CD4-positive, alpha-beta memory T cell (primary cell): ENCODE measurements around the gene B9D1. TPM values are rescaled to one million over a fixed set of nuclear protein-coding genes. Genes with fewer than 3 reads are reported as not detected.

ENCODE experiments used
- CTCF ChIA-PET: fragments of 350-600 bp; sonication (Branson Sonifier 250); formaldehyde crosslinking; loops from one replicate; lab custom pipeline; 2021; ENCODE audit warnings: inconsistent platforms; ENCODE audit not compliant: partially characterized antibody; lab: Charles Lee
- POLR2A ChIA-PET: fragments of 350-600 bp; sonication (Branson Sonifier 250); formaldehyde crosslinking; loops from one replicate; lab custom pipeline; 2021; ENCODE audit not compliant: partially characterized antibody; lab: Charles Lee
- DNase-seq, 5 donors: peaks; one replicate each; pipeline versions ENCODE4 v3.0.0 to v3.0.0-alpha.2; 2020 to 2022; ENCODE audit warnings: mixed read lengths in 1 of 5
- H3K27ac ChIP-seq: one replicate; pipeline ENCODE4 v1.7.0; 2013; ENCODE audit warnings: low read depth, low read length
- H3K27me3 ChIP-seq: 2 replicates; pipeline ENCODE4 v1.7.0; 2013; ENCODE audit warnings: mild to moderate bottlenecking, low read length, moderate library complexity; ENCODE audit not compliant: insufficient read depth
- H3K36me3 ChIP-seq: 2 replicates; pipeline ENCODE4 v1.7.0; 2013; ENCODE audit warnings: mild to moderate bottlenecking, low read length, moderate library complexity; ENCODE audit not compliant: insufficient read depth
- H3K4me1 ChIP-seq: 2 replicates; pipeline ENCODE4 v1.7.0; 2013; ENCODE audit warnings: mild to moderate bottlenecking, low read length, moderate library complexity; ENCODE audit not compliant: insufficient read depth
- H3K4me3 ChIP-seq, 2 donors: one replicate each; pipeline ENCODE4 v1.7.0; 2013; ENCODE audit warnings: low read length in 2 of 2, mild to moderate bottlenecking in 1 of 2
- H3K9me3 ChIP-seq, 2 donors: one replicate each; pipeline ENCODE4 v1.7.0; 2013; ENCODE audit warnings: low read length in 2 of 2, control low read depth in 1 of 2; ENCODE audit not compliant: control insufficient read depth in 1 of 2
- H3K27ac Mint-ChIP-seq, 7 donors: one replicate each; pipeline ENCODE4 v1.8.0; 2020 to 2021; ENCODE audit warnings: mixed read lengths in 7 of 7, mild to moderate bottlenecking in 6 of 7, inconsistent platforms in 3 of 7, moderate library complexity in 3 of 7
- H3K27me3 Mint-ChIP-seq, 2 donors: one replicate each; pipeline ENCODE4 v1.8.0; 2020 to 2021; ENCODE audit warnings: mixed read lengths in 2 of 2
- H3K36me3 Mint-ChIP-seq, 2 donors: one replicate each; pipeline ENCODE4 v1.8.0; 2020 to 2021; ENCODE audit warnings: mixed read lengths in 2 of 2, inconsistent platforms in 1 of 2, mild to moderate bottlenecking in 1 of 2
- H3K4me1 Mint-ChIP-seq, 4 donors: one replicate each; pipeline ENCODE4 v1.8.0; 2020 to 2021; ENCODE audit warnings: mixed read lengths in 4 of 4, mild to moderate bottlenecking in 1 of 4
- H3K4me3 Mint-ChIP-seq, 8 donors: one replicate each; pipeline ENCODE4 v1.8.0; 2020 to 2021; ENCODE audit warnings: mixed read lengths in 8 of 8, mild to moderate bottlenecking in 7 of 8, moderate library complexity in 6 of 8, inconsistent platforms in 3 of 8
- H3K9me3 Mint-ChIP-seq, 8 donors: one replicate each; pipeline ENCODE4 v1.8.0; 2020 to 2021; ENCODE audit warnings: mixed read lengths in 8 of 8, mild to moderate bottlenecking in 5 of 8, inconsistent platforms in 3 of 8, moderate library complexity in 1 of 8
- intact Hi-C: fragments of 100-400 bp; cut with micrococcal nuclease; formaldehyde crosslinking; loops from one replicate; pipeline ENCODE4 v1.15.1; 2023
- polyA plus RNA-seq, 2 donors: library from polyadenylated mRNA; unstranded; fragments of 300-500 nt; fragmentation: Illumina TruSeq; gene quantifications; one replicate each; pipeline ENCODE4 v1.2.3, GENCODE V29; 2021
- total RNA-seq, 2 experiments: library from RNA; stranded (reverse); gene quantifications; one replicate each; pipeline ENCODE4 v1.2.3, GENCODE V29; 2021

B9D1 gene
- total and polyA plus RNA-seq, 4 experiments from 2014 or later, result 0.29 to 2.8 (median 2.5) TPM; not detected in 1

DNA sequence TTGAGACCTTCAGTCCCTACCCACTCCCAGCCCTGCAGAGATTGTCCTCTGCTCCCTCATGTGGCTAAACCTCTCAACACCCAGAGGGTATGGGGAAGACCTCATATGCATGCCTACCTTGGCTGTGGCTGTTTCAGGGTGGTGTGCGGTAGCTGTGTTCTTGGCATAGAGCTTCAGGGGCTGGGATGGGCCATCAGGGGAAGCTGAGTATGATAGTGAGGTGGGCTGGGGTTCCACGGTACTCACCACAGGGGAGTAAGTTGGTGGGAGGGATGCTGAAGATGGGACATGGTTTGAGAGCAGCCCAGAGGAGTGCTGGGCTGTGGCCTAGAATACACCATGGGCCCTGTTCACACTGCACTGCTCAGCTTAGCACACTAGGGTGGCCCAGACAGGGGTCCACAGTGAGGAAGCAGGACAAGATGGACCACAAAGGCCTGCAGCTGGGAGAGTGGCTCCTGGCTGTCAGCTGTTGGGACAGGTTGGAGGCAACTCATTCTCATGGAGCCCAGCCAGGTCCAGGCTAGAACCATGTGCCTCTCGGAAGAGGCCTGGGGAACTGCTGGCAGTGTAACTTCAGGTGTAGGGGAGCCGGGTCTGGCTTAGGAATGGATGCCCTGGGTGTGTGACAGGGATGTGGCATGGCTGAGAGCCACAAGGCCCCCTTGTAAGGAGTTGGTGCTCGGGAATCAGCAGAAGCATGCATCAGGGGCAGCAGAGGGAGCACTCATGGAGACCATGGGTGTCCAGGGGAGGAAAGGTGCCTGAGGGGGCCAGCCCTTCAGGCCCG, 21.4 kb upstream of the B9D1 start:
- H3K9me3 Mint-ChIP-seq, result peaks cover 0 to 1% (median 0%) of the 10 kb centered on the region in 8 donors
- H3K4me3 Mint-ChIP-seq, result no peak overlapping the region

GRCh38 chr17:19382531-19383444, 20.3 kb upstream of the B9D1 start:
- Mint-ChIP-seq H3K36me3 (peaks cover 29 to 50% of the 10 kb centered on the region in 2 donors), H3K27ac (peak overlapping the region in 2 of 7 donors; percentile 42 to 46), H3K4me1 (peaks cover 0 to 20% (median 4%) of the 10 kb centered on the region in 4 donors), H3K27me3 (no peaks in the 10 kb centered on the region), H3K4me3 (no peak overlapping the region), H3K9me3 (peaks cover 0 to 2% (median 0%) of the 10 kb centered on the region in 8 donors)
- peaks cover 4% of the 10 kb centered on the region for H3K4me1 ChIP-seq
- H3K9me3 ChIP-seq, result no peaks in the 10 kb centered on the region
- peaks cover 10% of the 10 kb centered on the region for H3K36me3 ChIP-seq
- H3K4me3 ChIP-seq, result no peak overlapping the region
- ChIA-PET CTCF (interaction anchor here (3.8 kb wide), 1 partner anchor 20 kb away, joined by 15 read pairs; the partner anchor contains the start of gene B9D1), POLR2A (no interaction called here)
- H3K27me3 ChIP-seq, result no peaks in the 10 kb centered on the region
- DNase-seq, result no peak
- H3K27ac ChIP-seq, result no peak overlapping the region
- intact Hi-C loops, result no loop called here

More for the DNA sequence above, 21.4 kb upstream of the B9D1 start:
- Histone ChIP-seq H3K4me3 (no peak overlapping the region), H3K27me3 (no peaks in the 10 kb centered on the region), H3K4me1 (peaks cover under 1% of the 10 kb centered on the region), H3K27ac (no peak overlapping the region), H3K9me3 (no peaks in the 10 kb centered on the region), H3K36me3 (peaks cover 10% of the 10 kb centered on the region)
- H3K27me3 Mint-ChIP-seq, result no peaks in the 10 kb centered on the region
- H3K4me1 Mint-ChIP-seq, result peaks cover 0 to 18% (median 4%) of the 10 kb centered on the region in 4 donors
- no peak for DNase-seq
- H3K36me3 Mint-ChIP-seq, result peaks cover 29 to 45% of the 10 kb centered on the region in 2 donors
- peak overlapping the region in 2 of 7 donors; percentile 57 to 83 for H3K27ac Mint-ChIP-seq
- intact Hi-C loops, result no loop called here
- POLR2A ChIA-PET, result no interaction called here
- CTCF ChIA-PET, result interaction anchor here (1.0 to 3.8 kb wide), 2 partner anchors 18 to 21 kb away, joined by 3 to 15 read pairs; partner anchors contain the start of gene B9D1

DNA sequence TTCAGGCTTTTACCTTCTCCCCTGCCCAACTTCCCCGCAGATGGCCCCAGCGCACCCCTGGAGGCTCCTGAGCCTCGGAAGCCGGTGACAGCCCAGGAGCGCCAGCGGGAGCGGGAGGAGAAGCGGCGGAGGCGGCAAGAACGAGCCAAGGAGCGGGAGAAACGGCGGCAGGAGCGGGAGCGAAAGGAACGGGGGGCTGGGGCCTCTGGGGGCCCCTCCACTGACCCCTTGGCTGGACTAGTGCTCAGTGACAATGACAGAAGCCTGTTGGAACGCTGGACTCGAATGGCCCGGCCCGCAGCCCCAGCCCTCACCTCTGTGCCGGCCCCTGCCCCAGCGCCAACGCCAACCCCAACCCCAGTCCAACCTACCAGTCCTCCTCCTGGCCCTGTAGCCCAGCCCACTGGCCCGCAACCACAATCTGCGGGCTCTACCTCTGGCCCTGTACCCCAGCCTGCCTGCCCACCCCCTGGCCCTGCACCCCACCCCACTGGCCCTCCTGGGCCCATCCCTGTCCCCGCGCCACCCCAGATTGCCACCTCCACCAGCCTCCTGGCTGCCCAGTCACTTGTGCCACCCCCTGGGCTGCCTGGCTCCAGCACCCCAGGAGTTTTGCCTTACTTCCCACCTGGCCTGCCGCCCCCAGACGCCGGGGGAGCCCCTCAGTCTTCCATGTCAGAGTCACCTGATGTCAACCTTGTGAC, 19.4 kb upstream of the B9D1 start:
- H3K27me3 Mint-ChIP-seq, result no peaks in the 10 kb centered on the region
- no peak overlapping the region for H3K4me3 Mint-ChIP-seq
- ChIA-PET POLR2A (no interaction called here), CTCF (no interaction called here)
- no peaks in the 10 kb centered on the region for H3K9me3 ChIP-seq
- peaks cover 29 to 54% of the 10 kb centered on the region in 2 donors for H3K36me3 Mint-ChIP-seq
- H3K36me3 ChIP-seq, result peaks cover 10% of the 10 kb centered on the region
- no peak overlapping the region for H3K27ac ChIP-seq
- peaks cover 0 to 2% (median 0%) of the 10 kb centered on the region in 8 donors for H3K9me3 Mint-ChIP-seq
- peaks cover 8 to 28% (median 9%) of the 10 kb centered on the region in 4 donors for H3K4me1 Mint-ChIP-seq
- DNase-seq, result no peak
- H3K27ac Mint-ChIP-seq, result no peak overlapping the region
- H3K4me1 ChIP-seq, result peaks cover 8% of the 10 kb centered on the region
- H3K27me3 ChIP-seq, result no peaks in the 10 kb centered on the region
- no peak overlapping the region for H3K4me3 ChIP-seq
- intact Hi-C loops, result no loop called here

DNA sequence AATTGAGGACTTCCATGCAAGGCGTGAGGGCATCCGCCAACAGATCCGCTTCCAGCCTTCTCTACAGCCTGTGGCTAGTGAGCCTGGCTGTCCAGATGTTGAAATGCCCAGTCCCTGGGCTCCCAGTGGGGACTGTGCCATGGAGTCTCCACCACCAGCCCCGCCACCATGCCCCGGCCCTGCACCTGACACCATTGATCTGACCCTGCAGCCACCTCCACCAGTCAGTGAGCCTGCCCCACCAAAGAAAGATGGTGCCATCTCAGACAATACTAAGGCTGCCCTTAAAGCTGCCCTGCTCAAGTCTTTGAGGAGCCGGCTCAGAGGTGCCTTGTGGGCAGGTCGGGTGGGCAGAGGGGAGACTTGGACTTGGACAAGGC, 18.8 kb upstream of the B9D1 start:
- ChIA-PET POLR2A (no interaction called here), CTCF (interaction anchor here (1.0 to 1.1 kb wide), 2 partner anchors 8 to 16 kb away, joined by 3 read pairs; no protein-coding TSS in a partner anchor)
- no peak overlapping the region for H3K27ac ChIP-seq
- peaks cover 10% of the 10 kb centered on the region for H3K36me3 ChIP-seq
- Mint-ChIP-seq H3K27me3 (no peaks in the 10 kb centered on the region), H3K9me3 (peaks cover 0 to 3% (median 0%) of the 10 kb centered on the region in 8 donors), H3K4me1 (peaks cover 10 to 32% (median 11%) of the 10 kb centered on the region in 4 donors), H3K27ac (no peak overlapping the region), H3K36me3 (peaks cover 29 to 54% of the 10 kb centered on the region in 2 donors), H3K4me3 (peak overlapping the region in 1 of 8 donors; percentile 28)
- DNase-seq, result peak in 1 of 5 donors; percentile 28
- intact Hi-C loops, result no loop called here
- peaks cover 11% of the 10 kb centered on the region for H3K4me1 ChIP-seq
- no peaks in the 10 kb centered on the region for H3K27me3 ChIP-seq
- H3K9me3 ChIP-seq, result no peaks in the 10 kb centered on the region
- no peak overlapping the region for H3K4me3 ChIP-seq

DNA sequence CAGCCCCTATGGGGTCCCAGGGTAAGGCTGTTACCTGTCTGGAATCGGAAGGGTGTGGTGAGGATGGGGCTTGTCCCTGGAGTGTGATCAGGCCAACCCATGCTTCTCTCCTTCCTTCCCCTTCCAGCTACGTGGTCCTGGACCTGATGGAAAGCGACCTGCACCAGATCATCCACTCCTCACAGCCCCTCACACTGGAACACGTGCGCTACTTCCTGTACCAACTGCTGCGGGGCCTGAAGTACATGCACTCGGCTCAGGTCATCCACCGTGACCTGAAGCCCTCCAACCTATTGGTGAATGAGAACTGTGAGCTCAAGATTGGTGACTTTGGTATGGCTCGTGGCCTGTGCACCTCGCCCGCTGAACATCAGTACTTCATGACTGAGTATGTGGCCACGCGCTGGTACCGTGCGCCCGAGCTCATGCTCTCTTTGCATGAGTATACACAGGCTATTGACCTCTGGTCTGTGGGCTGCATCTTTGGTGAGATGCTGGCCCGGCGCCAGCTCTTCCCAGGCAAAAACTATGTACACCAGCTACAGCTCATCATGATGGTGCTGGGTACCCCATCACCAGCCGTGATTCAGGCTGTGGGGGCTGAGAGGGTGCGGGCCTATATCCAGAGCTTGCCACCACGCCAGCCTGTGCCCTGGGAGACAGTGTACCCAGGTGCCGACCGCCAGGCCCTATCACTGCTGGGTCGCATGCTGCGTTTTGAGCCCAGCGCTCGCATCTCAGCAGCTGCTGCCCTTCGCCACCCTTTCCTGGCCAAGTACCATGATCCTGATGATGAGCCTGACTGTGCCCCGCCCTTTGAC, 18.2 kb upstream of the B9D1 start:
- no peak overlapping the region for H3K27ac ChIP-seq
- H3K27me3 ChIP-seq, result no peaks in the 10 kb centered on the region
- Mint-ChIP-seq H3K27me3 (no peaks in the 10 kb centered on the region), H3K9me3 (peaks cover 0 to 3% (median 0%) of the 10 kb centered on the region in 8 donors), H3K27ac (peak overlapping the region in 1 of 7 donors; percentile 46), H3K36me3 (peaks cover 29 to 54% of the 10 kb centered on the region in 2 donors), H3K4me3 (peak overlapping the region in 3 of 8 donors; percentile 28 to 48 (median 42)), H3K4me1 (peaks cover 11 to 37% (median 14%) of the 10 kb centered on the region in 4 donors)
- H3K36me3 ChIP-seq, result peaks cover 10% of the 10 kb centered on the region
- no peak overlapping the region for H3K4me3 ChIP-seq
- POLR2A ChIA-PET, result interaction anchor here (0.9 kb wide), 1 partner anchor 18 kb away, joined by 3 read pairs; no protein-coding TSS in a partner anchor
- peaks cover 15% of the 10 kb centered on the region for H3K4me1 ChIP-seq
- DNase-seq, result no peak
- no peaks in the 10 kb centered on the region for H3K9me3 ChIP-seq
- CTCF ChIA-PET, result interaction anchor here (1.0 to 2.1 kb wide), 3 partner anchors 8 to 18 kb away, joined by 3 to 12 read pairs (median 3); partner anchors contain the start of gene B9D1
- intact Hi-C loops, result no loop called here
